Measurements from ENCODE around the gene RYR3. TPM values are rescaled to one million over a fixed set of nuclear protein-coding genes. Genes with fewer than 3 reads are reported as not detected.

Gene RYR3
- total RNA-seq, 1 experiment from 2014 or later, result 0.69 TPM

- Histone ChIP-seq H3K4me3 (ENCODE audit: insufficient read depth, low read depth, low read length) (no peak overlapping the region), H3K27me3 (ENCODE audit: control insufficient read depth, insufficient read depth, low read length) (no peaks in the 10 kb centered on the region)
- no peak for DNase-seq
Observed at GRCh38 chr15:33438396-33438795, 127.6 kb downstream of the RYR3 start.

DNA sequence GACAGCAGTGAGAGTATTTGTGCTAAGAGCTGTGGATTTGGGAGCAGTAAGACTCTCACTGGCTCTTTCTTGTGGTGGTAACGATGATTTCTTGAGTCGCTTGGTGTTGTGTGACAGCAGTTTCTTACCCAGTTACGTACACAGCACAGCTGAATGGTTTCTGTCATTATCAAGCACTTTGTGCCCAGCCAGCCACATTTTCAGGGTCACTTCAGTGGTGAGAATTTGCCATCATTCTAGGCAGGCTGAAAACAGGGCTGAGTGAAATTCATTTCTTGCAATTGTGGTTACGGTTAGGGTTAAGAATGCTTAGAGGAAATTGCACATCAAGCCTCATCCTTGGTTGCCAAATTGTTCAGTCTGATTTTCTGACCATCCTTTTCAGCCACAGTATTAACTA is 130.1 kb downstream of the RYR3 start:
- Histone ChIP-seq H3K36me3 (replicated peaks; ENCODE audit: control insufficient read depth, insufficient read depth, low read length) (no peaks in the 10 kb centered on the region), H3K4me3 (ENCODE audit: insufficient read depth, low read depth, low read length) (no peak overlapping the region), H3K27me3 (ENCODE audit: control insufficient read depth, insufficient read depth, low read length) (no peaks in the 10 kb centered on the region)
- DNase-seq, result no peak

More at GRCh38 chr15:33438396-33438795, 127.6 kb downstream of the RYR3 start:
- no peaks in the 10 kb centered on the region for H3K36me3 ChIP-seq (replicated peaks; ENCODE audit: control insufficient read depth, insufficient read depth, low read length)

DNA sequence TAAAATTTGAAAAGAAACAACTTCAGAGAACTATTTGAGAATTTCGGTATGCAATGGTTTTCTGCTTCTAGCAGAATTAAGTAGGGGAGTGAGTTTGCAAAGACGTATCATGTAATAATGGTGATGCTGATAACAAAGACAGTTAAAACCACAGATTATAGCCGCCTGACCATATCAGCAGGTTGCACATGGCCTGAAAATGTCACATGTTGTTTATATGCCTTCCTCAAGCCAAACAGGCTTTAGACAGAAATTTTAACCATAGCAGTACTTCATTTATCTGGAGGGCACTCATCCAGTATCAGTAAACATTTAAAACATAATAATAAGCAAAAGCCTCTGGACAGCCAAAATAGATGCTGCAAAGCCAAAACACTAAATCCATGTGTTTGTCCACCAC is 131.7 kb downstream of the RYR3 start:
- H3K27me3 ChIP-seq (ENCODE audit: control insufficient read depth, insufficient read depth, low read length), result no peaks in the 10 kb centered on the region
- no peak for DNase-seq
- H3K4me3 ChIP-seq (ENCODE audit: insufficient read depth, low read depth, low read length), result no peak overlapping the region
- no peaks in the 10 kb centered on the region for H3K36me3 ChIP-seq (replicated peaks; ENCODE audit: control insufficient read depth, insufficient read depth, low read length)

DNA sequence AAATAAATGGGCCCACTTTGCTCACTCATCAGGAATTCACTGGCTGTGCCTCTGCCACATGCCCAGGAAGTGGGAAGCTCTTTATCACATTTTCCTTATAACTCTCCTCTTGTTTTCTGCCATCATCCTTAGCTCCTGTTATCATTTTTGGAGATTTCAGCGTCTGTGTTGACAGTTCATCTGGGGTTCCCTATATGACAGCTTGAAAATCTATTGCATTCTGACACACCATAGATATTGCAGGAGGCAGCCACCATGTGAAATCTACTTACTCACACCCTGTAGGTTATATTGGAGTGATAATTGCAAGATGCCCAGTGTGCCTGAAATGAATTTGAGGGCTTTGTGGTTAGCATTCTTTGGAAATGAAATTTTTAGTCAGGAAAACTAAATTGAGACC is 132.9 kb downstream of the RYR3 start:
- no peak for DNase-seq
- Histone ChIP-seq H3K36me3 (replicated peaks; ENCODE audit: control insufficient read depth, insufficient read depth, low read length) (no peaks in the 10 kb centered on the region), H3K4me3 (ENCODE audit: insufficient read depth, low read depth, low read length) (no peak overlapping the region), H3K27me3 (ENCODE audit: control insufficient read depth, insufficient read depth, low read length) (no peaks in the 10 kb centered on the region)

DNA sequence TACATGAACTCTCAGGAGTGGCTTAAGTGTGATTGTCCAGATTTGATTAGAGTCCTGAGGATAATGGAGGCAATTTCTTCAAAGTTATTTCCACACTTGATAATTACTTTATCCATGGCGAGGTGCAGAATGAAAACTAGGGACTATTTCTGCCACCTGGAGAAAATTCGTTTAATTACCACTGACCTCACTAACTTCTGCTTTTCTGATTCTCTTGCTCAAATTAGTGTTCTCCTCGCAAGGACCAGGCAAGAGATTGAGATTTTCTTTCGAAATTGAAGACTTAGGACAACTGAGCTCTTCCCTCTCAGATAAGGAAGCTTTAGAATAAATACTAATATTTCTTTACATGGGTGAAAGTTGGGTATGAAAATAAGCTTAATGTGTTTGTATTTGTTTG is 135.2 kb downstream of the RYR3 start:
- DNase-seq, result no peak
- no peak overlapping the region for H3K4me3 ChIP-seq (ENCODE audit: insufficient read depth, low read depth, low read length)
- no peaks in the 10 kb centered on the region for H3K36me3 ChIP-seq (replicated peaks; ENCODE audit: control insufficient read depth, insufficient read depth, low read length)
- H3K27me3 ChIP-seq (ENCODE audit: control insufficient read depth, insufficient read depth, low read length), result no peaks in the 10 kb centered on the region

- no peaks in the 10 kb centered on the region for H3K36me3 ChIP-seq (replicated peaks; ENCODE audit: control insufficient read depth, insufficient read depth, low read length)
- no peak for DNase-seq
- no peaks in the 10 kb centered on the region for H3K27me3 ChIP-seq (ENCODE audit: control insufficient read depth, insufficient read depth, low read length)
- no peak overlapping the region for H3K4me3 ChIP-seq (ENCODE audit: insufficient read depth, low read depth, low read length)
Observed at GRCh38 chr15:33448151-33448550, 137.4 kb downstream of the RYR3 start.

DNA sequence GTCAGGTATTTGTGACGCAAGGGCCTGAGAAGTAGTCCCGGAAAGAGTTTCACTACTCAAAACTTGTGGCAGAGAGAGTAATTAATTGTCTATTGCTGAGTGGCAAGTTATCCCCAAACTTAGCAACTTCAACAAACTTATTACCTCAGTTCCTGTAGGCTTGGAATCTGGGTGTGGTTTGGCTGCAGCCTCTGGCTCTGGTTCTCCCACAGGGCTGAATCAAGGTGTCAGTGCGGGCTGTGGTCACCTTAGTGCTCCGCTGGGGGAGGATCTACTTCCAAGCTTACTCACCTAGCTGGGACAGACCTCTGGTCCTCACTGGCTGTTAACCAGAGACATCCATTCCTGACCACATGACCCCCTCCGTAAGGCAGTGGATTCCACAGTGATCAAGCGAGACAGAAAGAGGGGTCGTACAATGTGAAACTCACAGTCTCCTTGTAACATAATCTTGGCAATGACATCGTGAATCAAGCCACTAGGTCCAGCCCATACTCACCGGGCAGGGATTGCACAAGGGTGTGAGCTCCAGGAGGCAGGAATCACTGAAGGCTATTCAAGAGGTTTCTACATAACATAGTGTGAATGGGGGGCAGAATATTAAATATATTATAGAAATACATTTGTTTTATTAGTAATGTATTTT is 138.3 kb downstream of the RYR3 start:
- no peaks in the 10 kb centered on the region for H3K27me3 ChIP-seq (ENCODE audit: control insufficient read depth, insufficient read depth, low read length)
- no peak overlapping the region for H3K4me3 ChIP-seq (ENCODE audit: insufficient read depth, low read depth, low read length)
- H3K36me3 ChIP-seq (replicated peaks; ENCODE audit: control insufficient read depth, insufficient read depth, low read length), result no peaks in the 10 kb centered on the region

GRCh38 chr15:33449810-33450209 is 139.0 kb downstream of the RYR3 start:
- Histone ChIP-seq H3K4me3 (ENCODE audit: insufficient read depth, low read depth, low read length) (no peak overlapping the region), H3K36me3 (replicated peaks; ENCODE audit: control insufficient read depth, insufficient read depth, low read length) (no peaks in the 10 kb centered on the region), H3K27me3 (ENCODE audit: control insufficient read depth, insufficient read depth, low read length) (no peaks in the 10 kb centered on the region)
- no peak for DNase-seq

More for the DNA sequence above, 138.3 kb downstream of the RYR3 start:
- DNase-seq, result no peak

DNA sequence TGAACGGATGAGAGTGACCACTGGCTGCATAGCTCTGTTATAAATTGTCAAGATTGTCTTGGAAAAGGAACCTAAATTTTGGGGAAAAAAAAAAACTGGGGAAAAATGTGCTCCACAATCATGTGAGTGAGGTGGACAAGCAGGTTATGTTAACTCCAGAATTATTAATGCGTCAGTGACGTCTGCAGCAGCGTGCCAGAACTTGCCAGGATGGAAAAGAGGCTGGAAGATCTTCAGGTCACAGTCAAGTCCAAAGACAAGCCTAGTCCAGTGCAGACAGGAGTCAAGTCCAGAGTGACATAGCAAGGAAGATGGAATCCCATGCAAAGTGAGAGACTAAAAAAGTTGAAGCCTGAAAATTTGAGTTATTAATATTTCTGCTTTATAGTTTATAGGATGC is 140.6 kb downstream of the RYR3 start:
- Histone ChIP-seq H3K4me3 (ENCODE audit: insufficient read depth, low read depth, low read length) (no peak overlapping the region), H3K36me3 (replicated peaks; ENCODE audit: control insufficient read depth, insufficient read depth, low read length) (no peaks in the 10 kb centered on the region), H3K27me3 (ENCODE audit: control insufficient read depth, insufficient read depth, low read length) (no peaks in the 10 kb centered on the region)
- DNase-seq, result no peak

DNA sequence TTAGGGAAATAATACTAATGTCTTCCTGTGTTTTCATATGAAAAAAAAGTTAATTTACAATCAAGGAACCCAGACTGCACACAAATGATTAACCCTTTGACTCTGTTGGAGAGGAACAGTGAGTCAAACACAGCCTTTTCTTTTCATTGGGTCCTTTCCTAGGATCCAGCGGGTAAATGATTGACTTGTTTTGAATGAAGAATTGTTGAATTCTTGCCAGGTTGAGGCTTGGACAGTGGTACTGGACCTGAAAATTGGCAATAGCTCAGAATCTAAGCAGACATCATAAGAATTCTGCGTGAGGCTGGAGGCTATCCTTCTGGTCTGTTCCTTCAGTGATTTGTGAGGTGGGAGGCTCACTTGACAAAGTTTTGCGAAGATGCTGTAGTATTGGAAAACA is 143.0 kb downstream of the RYR3 start:
- Histone ChIP-seq H3K36me3 (replicated peaks; ENCODE audit: control insufficient read depth, insufficient read depth, low read length) (no peaks in the 10 kb centered on the region), H3K27me3 (ENCODE audit: control insufficient read depth, insufficient read depth, low read length) (no peaks in the 10 kb centered on the region), H3K4me3 (ENCODE audit: insufficient read depth, low read depth, low read length) (no peak overlapping the region)
- DNase-seq, result no peak

DNA sequence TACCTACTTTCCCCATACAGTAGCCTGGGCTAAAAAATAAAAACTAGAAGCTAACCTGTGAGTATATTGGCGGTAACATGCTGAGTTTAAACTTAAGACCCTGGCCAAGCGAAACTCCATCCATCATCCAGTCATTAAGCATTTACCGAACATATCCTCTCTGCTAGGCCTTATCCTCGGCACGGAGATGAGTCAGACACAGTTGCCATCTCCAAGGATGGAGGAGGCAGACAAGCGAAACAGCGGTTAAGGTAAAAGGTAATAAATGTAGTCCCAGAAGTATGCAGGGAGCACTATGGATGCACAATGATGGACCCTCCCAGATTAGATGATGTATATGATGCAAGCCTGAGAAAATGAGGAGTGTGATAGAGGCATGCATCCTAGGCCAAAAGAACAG is 143.6 kb downstream of the RYR3 start:
- no peak overlapping the region for H3K4me3 ChIP-seq (ENCODE audit: insufficient read depth, low read depth, low read length)
- no peaks in the 10 kb centered on the region for H3K27me3 ChIP-seq (ENCODE audit: control insufficient read depth, insufficient read depth, low read length)
- no peaks in the 10 kb centered on the region for H3K36me3 ChIP-seq (replicated peaks; ENCODE audit: control insufficient read depth, insufficient read depth, low read length)
- DNase-seq, result no peak

GRCh38 chr15:33454996-33455395 is 144.2 kb downstream of the RYR3 start:
- H3K27me3 ChIP-seq (ENCODE audit: control insufficient read depth, insufficient read depth, low read length), result no peaks in the 10 kb centered on the region
- no peak overlapping the region for H3K4me3 ChIP-seq (ENCODE audit: insufficient read depth, low read depth, low read length)
- no peaks in the 10 kb centered on the region for H3K36me3 ChIP-seq (replicated peaks; ENCODE audit: control insufficient read depth, insufficient read depth, low read length)
- no peak for DNase-seq

DNA sequence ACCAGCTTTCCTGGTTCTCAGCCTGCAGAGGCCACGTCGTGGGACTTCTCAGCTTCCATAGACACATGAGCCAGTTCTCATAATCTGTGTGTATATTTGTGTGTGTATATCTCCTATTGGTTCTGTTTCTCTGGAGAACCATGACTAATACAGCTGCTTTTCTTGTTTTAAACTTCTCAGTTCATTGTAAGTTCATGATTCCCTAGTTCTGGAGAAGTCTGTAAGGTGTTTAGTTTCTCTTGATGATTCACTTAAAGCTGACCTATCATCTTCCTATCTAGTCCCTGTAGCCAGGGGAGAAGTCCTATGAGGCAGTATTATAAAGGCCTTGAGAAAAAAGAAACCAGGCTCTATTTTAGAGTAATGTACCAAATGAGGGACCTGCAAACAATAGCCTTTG is 147.7 kb downstream of the RYR3 start:
- no peak for DNase-seq
- no peak overlapping the region for H3K4me3 ChIP-seq (ENCODE audit: insufficient read depth, low read depth, low read length)
- no peaks in the 10 kb centered on the region for H3K36me3 ChIP-seq (replicated peaks; ENCODE audit: control insufficient read depth, insufficient read depth, low read length)
- no peaks in the 10 kb centered on the region for H3K27me3 ChIP-seq (ENCODE audit: control insufficient read depth, insufficient read depth, low read length)

DNA sequence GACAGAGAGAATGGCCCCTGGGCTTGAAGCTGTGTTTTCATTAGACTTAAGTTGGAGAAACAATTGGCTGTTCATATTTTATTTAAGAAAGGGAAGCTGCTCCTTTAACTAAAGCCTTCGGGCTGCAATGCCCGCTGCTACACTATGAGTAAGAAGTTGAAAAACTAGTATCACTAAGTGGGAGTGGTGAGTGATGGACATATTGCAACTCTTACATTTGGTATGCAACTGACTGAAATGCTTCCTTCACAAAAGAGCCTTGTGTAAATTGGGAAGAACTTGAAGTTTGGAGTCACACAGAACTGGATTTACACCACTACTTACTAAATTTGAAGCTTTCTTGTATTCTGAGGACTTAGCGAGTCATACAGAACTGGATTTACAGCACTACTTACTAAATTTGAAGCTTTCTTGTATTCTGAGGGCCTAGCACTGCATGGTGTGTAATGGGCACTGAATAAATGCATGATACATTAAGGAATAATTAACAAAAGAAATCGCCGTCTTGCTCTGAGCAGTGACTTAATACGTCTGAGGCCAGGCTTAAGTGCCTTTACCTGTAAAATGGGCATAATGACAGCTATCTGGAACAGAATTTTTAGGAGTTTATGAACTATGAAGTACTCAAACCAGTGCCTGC is 149.5 kb downstream of the RYR3 start:
- Histone ChIP-seq H3K4me3 (ENCODE audit: insufficient read depth, low read depth, low read length) (no peak overlapping the region), H3K27me3 (ENCODE audit: control insufficient read depth, insufficient read depth, low read length) (no peaks in the 10 kb centered on the region), H3K36me3 (replicated peaks; ENCODE audit: control insufficient read depth, insufficient read depth, low read length) (no peaks in the 10 kb centered on the region)
- no peak for DNase-seq

DNA sequence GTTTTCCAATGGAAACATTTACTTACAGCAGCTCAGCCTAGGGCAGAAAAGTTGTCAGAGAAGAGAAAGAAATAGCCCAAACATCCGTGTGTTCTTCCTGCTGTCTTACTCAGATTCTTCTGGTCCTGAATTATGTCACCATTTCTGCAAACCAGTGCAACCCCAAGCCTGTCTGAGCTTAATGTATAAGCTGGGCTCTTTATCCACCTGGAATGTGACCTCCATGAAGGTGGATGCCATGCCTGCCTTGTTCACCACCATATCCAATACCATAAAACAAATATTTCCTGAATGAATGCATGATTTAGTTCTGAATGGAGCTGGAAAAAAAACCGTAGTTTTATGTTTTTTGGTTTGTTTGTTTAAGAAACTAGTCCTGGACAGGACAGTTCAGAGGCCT is 150.9 kb downstream of the RYR3 start:
- no peaks in the 10 kb centered on the region for H3K36me3 ChIP-seq (replicated peaks; ENCODE audit: control insufficient read depth, insufficient read depth, low read length)
- no peak overlapping the region for H3K4me3 ChIP-seq (ENCODE audit: insufficient read depth, low read depth, low read length)
- no peak for DNase-seq
- H3K27me3 ChIP-seq (ENCODE audit: control insufficient read depth, insufficient read depth, low read length), result no peaks in the 10 kb centered on the region

All from H7 (cell line).